ENCODE measurements around the gene ITGAD.

Gene ITGAD

GRCh38 chr16:31364421-31364820, 28.7 kb upstream of the ITGAD start:
- TF ChIP-seq YY1 (IDR thresholded peaks at IDR 0.05; ENCODE audit: low read depth), result no peak
- TF ChIP-seq FOXM1 (IDR thresholded peaks at IDR 0.05; ENCODE audit: borderline replicate concordance, low read depth), result no peak
- TF ChIP-seq, protein P1, sequence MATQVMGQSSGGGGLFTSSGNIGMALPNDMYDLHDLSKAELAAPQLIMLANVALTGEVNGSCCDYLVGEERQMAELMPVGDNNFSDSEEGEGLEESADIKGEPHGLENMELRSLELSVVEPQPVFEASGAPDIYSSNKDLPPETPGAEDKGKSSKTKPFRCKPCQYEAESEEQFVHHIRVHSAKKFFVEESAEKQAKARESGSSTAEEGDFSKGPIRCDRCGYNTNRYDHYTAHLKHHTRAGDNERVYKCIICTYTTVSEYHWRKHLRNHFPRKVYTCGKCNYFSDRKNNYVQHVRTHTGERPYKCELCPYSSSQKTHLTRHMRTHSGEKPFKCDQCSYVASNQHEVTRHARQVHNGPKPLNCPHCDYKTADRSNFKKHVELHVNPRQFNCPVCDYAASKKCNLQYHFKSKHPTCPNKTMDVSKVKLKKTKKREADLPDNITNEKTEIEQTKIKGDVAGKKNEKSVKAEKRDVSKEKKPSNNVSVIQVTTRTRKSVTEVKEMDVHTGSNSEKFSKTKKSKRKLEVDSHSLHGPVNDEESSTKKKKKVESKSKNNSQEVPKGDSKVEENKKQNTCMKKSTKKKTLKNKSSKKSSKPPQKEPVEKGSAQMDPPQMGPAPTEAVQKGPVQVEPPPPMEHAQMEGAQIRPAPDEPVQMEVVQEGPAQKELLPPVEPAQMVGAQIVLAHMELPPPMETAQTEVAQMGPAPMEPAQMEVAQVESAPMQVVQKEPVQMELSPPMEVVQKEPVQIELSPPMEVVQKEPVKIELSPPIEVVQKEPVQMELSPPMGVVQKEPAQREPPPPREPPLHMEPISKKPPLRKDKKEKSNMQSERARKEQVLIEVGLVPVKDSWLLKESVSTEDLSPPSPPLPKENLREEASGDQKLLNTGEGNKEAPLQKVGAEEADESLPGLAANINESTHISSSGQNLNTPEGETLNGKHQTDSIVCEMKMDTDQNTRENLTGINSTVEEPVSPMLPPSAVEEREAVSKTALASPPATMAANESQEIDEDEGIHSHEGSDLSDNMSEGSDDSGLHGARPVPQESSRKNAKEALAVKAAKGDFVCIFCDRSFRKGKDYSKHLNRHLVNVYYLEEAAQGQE (IDR thresholded peaks at IDR 0.05; ENCODE audit: low read depth), result no peak
- no peak for TF ChIP-seq CREB1 (IDR thresholded peaks at IDR 0.05; ENCODE audit: low read depth)
- no peak for TF ChIP-seq ZBTB7A (IDR thresholded peaks at IDR 0.05; ENCODE audit: low read depth)
- TF ChIP-seq CEBPB (IDR thresholded peaks at IDR 0.05), result no peak
- no peak for TF ChIP-seq EP300 (IDR thresholded peaks at IDR 0.05; ENCODE audit: borderline replicate concordance)
- no peak for TF ChIP-seq TAF1 (IDR thresholded peaks at IDR 0.05; ENCODE audit: low read depth)
- TF ChIP-seq TEAD4 (IDR thresholded peaks at IDR 0.05), result no peak

- no peak for TF ChIP-seq TCF12 (IDR thresholded peaks at IDR 0.05; ENCODE audit: low read depth)
- TF ChIP-seq, protein P1 (IDR thresholded peaks at IDR 0.05; ENCODE audit: low read depth), result no peak
- TF ChIP-seq EGR1 (IDR thresholded peaks at IDR 0.05), result no peak
- no peak for TF ChIP-seq EP300 (IDR thresholded peaks at IDR 0.05; ENCODE audit: borderline replicate concordance)
- no peak for TF ChIP-seq CEBPB (IDR thresholded peaks at IDR 0.05)
- TF ChIP-seq TAF1 (IDR thresholded peaks at IDR 0.05; ENCODE audit: low read depth), result no peak
- TF ChIP-seq CREB1 (IDR thresholded peaks at IDR 0.05; ENCODE audit: low read depth), result no peak
- no peak for TF ChIP-seq NFIC (IDR thresholded peaks at IDR 0.05)
- no peak for TF ChIP-seq TEAD4 (IDR thresholded peaks at IDR 0.05)
- TF ChIP-seq, protein P2, sequence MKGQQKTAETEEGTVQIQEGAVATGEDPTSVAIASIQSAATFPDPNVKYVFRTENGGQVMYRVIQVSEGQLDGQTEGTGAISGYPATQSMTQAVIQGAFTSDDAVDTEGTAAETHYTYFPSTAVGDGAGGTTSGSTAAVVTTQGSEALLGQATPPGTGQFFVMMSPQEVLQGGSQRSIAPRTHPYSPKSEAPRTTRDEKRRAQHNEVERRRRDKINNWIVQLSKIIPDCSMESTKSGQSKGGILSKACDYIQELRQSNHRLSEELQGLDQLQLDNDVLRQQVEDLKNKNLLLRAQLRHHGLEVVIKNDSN (IDR thresholded peaks at IDR 0.05), result no peak
- TF ChIP-seq, protein P3, sequence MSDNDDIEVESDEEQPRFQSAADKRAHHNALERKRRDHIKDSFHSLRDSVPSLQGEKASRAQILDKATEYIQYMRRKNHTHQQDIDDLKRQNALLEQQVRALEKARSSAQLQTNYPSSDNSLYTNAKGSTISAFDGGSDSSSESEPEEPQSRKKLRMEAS (IDR thresholded peaks at IDR 0.05), result no peak
- TF ChIP-seq FOXM1 (IDR thresholded peaks at IDR 0.05; ENCODE audit: borderline replicate concordance, low read depth), result no peak
- no peak for TF ChIP-seq ZBTB7A (IDR thresholded peaks at IDR 0.05; ENCODE audit: low read depth)
- TF ChIP-seq YY1 (IDR thresholded peaks at IDR 0.05; ENCODE audit: low read depth), result no peak
- TF ChIP-seq RAD21 (IDR thresholded peaks at IDR 0.05; ENCODE audit: low read depth), result no peak
Observed at GRCh38 chr16:31365131-31365865, 27.8 kb upstream of the ITGAD start.

GRCh38 chr16:31367853-31368252, 25.3 kb upstream of the ITGAD start:
- TF ChIP-seq ZBTB7A (IDR thresholded peaks at IDR 0.05; ENCODE audit: low read depth) (no peak), RAD21 (IDR thresholded peaks at IDR 0.05; ENCODE audit: low read depth) (no peak), EGR1 (IDR thresholded peaks at IDR 0.05) (no peak), EP300 (IDR thresholded peaks at IDR 0.05; ENCODE audit: borderline replicate concordance) (no peak), FOXM1 (IDR thresholded peaks at IDR 0.05; ENCODE audit: borderline replicate concordance, low read depth) (no peak), TCF12 (IDR thresholded peaks at IDR 0.05; ENCODE audit: low read depth) (no peak), CEBPB (IDR thresholded peaks at IDR 0.05) (no peak), NFIC (IDR thresholded peaks at IDR 0.05) (no peak), YY1 (IDR thresholded peaks at IDR 0.05; ENCODE audit: low read depth) (no peak), TAF1 (IDR thresholded peaks at IDR 0.05; ENCODE audit: low read depth) (no peak), CREB1 (IDR thresholded peaks at IDR 0.05; ENCODE audit: low read depth) (no peak)
- TF ChIP-seq, protein P3 (IDR thresholded peaks at IDR 0.05), result no peak

GRCh38 chr16:31371008-31371407, 22.1 kb upstream of the ITGAD start:
- TF ChIP-seq TEAD4 (IDR thresholded peaks at IDR 0.05) (no peak), NFIC (IDR thresholded peaks at IDR 0.05) (no peak), RAD21 (IDR thresholded peaks at IDR 0.05; ENCODE audit: low read depth) (no peak), ZBTB7A (IDR thresholded peaks at IDR 0.05; ENCODE audit: low read depth) (no peak), YY1 (IDR thresholded peaks at IDR 0.05; ENCODE audit: low read depth) (no peak), EP300 (IDR thresholded peaks at IDR 0.05; ENCODE audit: borderline replicate concordance) (no peak), TCF12 (IDR thresholded peaks at IDR 0.05; ENCODE audit: low read depth) (no peak), EGR1 (IDR thresholded peaks at IDR 0.05) (no peak), CEBPB (IDR thresholded peaks at IDR 0.05) (no peak), FOXM1 (IDR thresholded peaks at IDR 0.05; ENCODE audit: borderline replicate concordance, low read depth) (no peak), CREB1 (IDR thresholded peaks at IDR 0.05; ENCODE audit: low read depth) (no peak), TAF1 (IDR thresholded peaks at IDR 0.05; ENCODE audit: low read depth) (no peak)
- TF ChIP-seq, protein P1 (IDR thresholded peaks at IDR 0.05; ENCODE audit: low read depth), result no peak
- TF ChIP-seq, protein P2 (IDR thresholded peaks at IDR 0.05), result no peak
- TF ChIP-seq, protein P3 (IDR thresholded peaks at IDR 0.05), result no peak

Data from Ishikawa (cell line).